ENCODE data around the gene NTM.

NTM gene

DNA sequence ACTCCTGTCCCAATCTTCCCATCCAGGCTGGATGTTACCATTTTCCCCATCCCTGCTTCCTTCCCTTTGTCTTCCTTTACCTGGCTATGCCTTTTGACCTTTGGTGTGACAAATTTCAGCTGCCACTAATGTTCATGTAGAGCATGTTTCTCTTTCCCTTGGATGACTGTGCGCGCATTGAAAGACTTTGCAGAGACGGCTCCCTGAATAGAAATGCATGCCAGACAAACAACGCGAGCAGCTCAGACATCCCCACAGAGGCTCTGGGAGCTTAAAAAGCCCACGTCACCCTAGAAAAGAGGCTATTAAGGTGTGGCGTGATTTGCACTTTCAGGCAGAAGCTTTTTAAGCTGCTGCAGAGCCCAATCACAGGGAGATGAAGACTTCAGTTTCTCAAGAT lies 202.0 kb downstream of the NTM start:
- no peak for DNase-seq

- no peak for DNase-seq
These were observed 209.5 kb downstream of the NTM start for GRCh38 chr11:131579932-131580387.

- DNase-seq, result no peak
These were observed 210.1 kb downstream of the NTM start for GRCh38 chr11:131580476-131580875.

- DNase-seq, result no peak
These were observed 210.6 kb downstream of the NTM start for GRCh38 chr11:131581046-131581445.

- DNase-seq, result no peak
These were observed 211.7 kb downstream of the NTM start for GRCh38 chr11:131582021-131582525.

- no peak for DNase-seq
These were observed 213.0 kb downstream of the NTM start for GRCh38 chr11:131583421-131583820.

GRCh38 chr11:131583938-131584337 lies 213.5 kb downstream of the NTM start:
- DNase-seq, result no peak

- no peak for DNase-seq
These were observed 214.6 kb downstream of the NTM start for GRCh38 chr11:131584785-131585592.

- no peak for DNase-seq
These were observed 217.6 kb downstream of the NTM start for GRCh38 chr11:131588057-131588456.

GRCh38 chr11:131591051-131591461 lies 220.6 kb downstream of the NTM start:
- DNase-seq, result no peak

DNA sequence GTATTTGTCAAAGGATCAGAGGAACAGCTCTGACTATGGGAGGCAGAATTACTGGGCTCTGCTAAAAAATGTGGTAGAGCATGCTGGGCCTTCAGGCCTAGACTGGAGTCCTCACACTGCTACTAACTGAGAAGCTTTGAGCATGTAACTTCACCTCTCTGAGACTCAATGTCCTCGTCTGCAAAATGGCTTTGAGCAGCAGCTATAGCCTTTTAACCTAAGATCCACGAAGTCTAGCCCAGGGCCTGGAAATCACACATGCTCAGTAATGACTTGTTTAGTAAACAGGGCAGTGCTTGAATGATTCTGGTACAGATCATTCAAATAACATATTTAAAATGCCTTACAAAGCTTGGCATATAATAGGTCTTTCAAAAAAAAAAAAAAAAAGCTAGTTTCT lies 221.7 kb downstream of the NTM start:
- DNase-seq, result no peak

- DNase-seq, result no peak
These were observed 222.3 kb downstream of the NTM start for GRCh38 chr11:131592734-131593133.

GRCh38 chr11:131593301-131593700 lies 222.9 kb downstream of the NTM start:
- DNase-seq, result no peak

DNA sequence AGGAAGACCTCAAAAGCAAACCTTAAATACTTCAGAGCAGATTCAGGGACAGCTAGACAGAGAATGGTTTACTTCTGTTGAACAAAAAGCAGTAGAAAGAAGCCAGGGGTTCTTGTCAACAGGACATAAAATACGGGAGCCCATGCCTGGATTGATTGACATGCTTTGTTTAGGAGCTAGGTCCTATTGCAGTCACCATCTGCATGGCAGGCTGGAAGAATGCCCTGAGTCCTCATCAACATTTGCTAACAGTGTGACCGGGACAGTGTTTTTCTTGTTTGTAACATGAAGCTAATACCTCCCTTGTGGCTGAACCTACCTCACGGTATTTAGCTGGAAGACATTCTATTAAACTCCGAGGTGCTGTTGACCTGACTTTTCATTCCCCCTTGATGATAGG lies 225.4 kb downstream of the NTM start:
- no peak for DNase-seq

- no peak for DNase-seq
These were observed 227.5 kb downstream of the NTM start for GRCh38 chr11:131597890-131598289.

DNA sequence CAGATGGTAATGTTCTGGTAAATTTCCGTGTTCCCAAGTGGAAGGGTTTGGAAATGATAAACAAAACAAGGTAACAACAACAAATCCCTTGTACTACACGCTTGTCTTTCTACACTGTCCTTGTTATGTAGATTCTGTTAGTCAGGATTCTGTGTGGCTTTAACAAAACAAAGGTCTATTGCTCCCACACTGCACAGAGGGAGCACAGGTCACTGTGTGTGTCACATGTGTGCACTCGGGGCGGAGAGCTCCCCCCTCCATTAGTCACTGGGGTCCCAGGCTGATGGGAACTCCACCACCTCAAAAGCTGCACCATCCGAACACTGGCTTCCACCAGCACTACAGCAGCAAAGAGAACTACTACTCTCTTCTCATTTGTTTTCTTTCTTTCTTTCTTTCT lies 227.9 kb downstream of the NTM start:
- DNase-seq, result no peak

GRCh38 chr11:131599285-131599684 lies 228.9 kb downstream of the NTM start:
- DNase-seq, result no peak

DNA sequence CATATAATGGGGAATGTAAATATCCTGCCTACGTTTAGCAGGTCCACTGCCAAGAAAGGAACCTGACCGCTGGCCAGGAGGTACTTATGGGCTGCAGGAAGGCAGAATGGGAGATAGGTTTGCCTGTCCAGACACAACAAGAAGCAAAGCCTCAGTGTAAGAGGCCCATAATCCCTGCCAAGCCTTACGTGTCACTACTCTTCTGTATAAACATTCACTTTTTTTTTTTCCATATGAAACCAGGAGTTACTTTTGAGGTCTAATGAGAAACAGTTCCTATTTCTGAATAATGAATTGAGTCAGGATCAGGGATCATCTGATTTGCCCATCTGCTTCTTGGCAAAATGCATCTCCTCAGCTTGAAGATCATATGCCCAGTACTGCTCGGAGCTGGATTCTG lies 230.2 kb downstream of the NTM start:
- DNase-seq, result no peak

DNA sequence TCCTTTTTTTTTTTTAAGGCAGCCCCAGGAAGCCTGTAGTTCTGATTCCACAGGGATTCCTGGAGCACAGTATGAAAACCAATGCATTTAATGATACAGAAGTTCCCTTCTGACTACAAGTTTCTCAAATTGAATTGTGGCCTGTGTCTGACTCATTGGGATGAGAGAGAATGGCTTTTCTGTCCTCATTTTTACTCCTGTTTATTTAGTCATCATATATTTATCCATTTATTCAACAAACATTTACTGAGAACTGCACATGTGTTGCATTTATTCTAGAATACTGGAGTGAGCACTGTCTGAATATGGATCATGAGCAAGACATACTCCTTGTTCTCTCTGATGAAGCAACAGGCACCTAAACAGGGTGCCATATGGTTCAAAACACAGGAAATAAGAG lies 231.2 kb downstream of the NTM start:
- no peak for DNase-seq

GRCh38 chr11:131602431-131602830 lies 232.0 kb downstream of the NTM start:
- DNase-seq, result no peak

GRCh38 chr11:131606811-131607335 lies 236.5 kb downstream of the NTM start:
- no peak for DNase-seq

DNA sequence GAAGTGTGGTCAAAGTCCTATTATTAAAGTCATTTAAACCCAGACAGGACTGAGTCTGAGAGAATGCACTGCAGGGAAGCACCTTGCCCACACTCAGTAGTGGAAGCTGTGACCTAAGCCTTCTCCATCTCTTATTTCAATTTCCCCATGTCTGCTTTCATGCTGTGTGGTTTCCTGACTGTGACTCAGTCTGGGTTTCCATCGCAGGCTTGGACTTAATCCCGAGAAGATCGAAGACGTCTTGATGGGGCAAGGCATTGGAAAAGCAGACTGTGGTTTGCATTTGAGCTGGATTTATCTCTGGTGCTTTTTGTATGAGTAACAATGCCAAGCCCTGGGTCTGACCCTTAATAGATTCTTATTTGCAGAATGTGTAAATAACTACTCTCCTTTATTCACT lies 238.9 kb downstream of the NTM start:
- DNase-seq, result no peak

- no peak for DNase-seq
These were observed 239.5 kb downstream of the NTM start for GRCh38 chr11:131609921-131610320.

DNA sequence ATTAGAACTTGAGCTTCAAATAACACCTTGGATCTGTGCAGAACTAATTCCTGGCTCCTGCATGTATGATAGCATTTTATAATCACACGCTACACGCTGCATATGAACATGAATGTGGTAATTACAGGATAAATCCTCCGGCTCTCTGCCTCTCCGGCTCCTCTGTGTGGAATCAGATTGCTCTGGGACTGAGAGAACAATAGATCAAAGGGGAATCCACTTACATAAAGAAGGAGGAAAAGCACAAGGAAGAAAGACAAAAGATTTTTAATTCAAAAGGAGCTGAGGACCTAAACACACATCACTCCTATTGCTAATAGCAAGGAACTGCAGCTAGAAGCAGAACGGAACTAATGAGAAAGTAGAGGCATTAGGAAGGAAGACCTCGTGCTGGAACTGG lies 240.9 kb downstream of the NTM start:
- DNase-seq, result no peak

- DNase-seq, result no peak
These were observed 242.1 kb downstream of the NTM start for GRCh38 chr11:131612533-131612932.

Measured in NCI-H2107 (cell line).